SK-N-SH (cell line): ENCODE data around the gene ARHGEF12. TPM values are rescaled to one million over a fixed set of nuclear protein-coding genes. Genes with fewer than 3 reads are reported as not detected.

ENCODE experiments used
- CTCF ChIA-PET: fragments of 300-600, 350-600 bp; formaldehyde crosslinking; extraction: SDS; loops from one replicate; lab custom pipeline; 2021; lab: Yijun Ruan, JAX
- POLR2A ChIA-PET: fragments of 350-600 bp; sonication (Branson Sonifier 250); formaldehyde crosslinking; extraction: SDS; loops from one replicate; lab custom pipeline; 2020; ENCODE audit warnings: antibody characterized with exemption, inconsistent platforms; lab: Yijun Ruan, JAX
- DNase-seq: peaks from one replicate; pipeline ENCODE4 v3.0.0; 2012
- H2AFZ ChIP-seq: fragments of 200-600 bp; sonication (generic); 2 replicates; pipeline ENCODE4 v1.8.1; 2016; ENCODE audit warnings: antibody characterized with exemption, mild to moderate bottlenecking, low read depth
- H3F3A ChIP-seq: fragments of 200-600 bp; sonication (generic); replicated peaks from 2 replicates; pipeline ENCODE3; 2016; ENCODE audit warnings: antibody characterized with exemption, mild to moderate bottlenecking; ENCODE audit not compliant: insufficient read depth
- H3K27ac ChIP-seq, 2 experiments: fragments of 200-500 bp in 1 of 2; fragments of 200-600 bp in 1 of 2; sonication (Bioruptor generic) in 1 of 2; sonication (generic), shearing (Covaris generic) in 1 of 2; 2 replicates each; pipeline versions ENCODE4 v1.5.1 to v1.6.1; 2014 to 2016; ENCODE audit warnings: low read depth in 2 of 2, inconsistent platforms in 1 of 2, low read length in 1 of 2, mild to moderate bottlenecking in 1 of 2, mixed read lengths in 1 of 2
- H3K27me3 ChIP-seq: fragments of 200-600 bp; sonication (generic), shearing (Covaris generic); 2 replicates; pipeline ENCODE4 v1.6.1; 2016; ENCODE audit warnings: mixed run types; ENCODE audit not compliant: insufficient read depth
- H3K36me3 ChIP-seq, 2 experiments: fragments of 200-500 bp in 1 of 2; fragments of 200-600 bp in 1 of 2; sonication (Bioruptor generic) in 1 of 2; sonication (generic) in 1 of 2; replicated peaks in 1 of 2; 2 replicates each; pipeline versions ENCODE3 to v1.5.1; 2014 to 2016; ENCODE audit warnings: low read length in 1 of 2, mild to moderate bottlenecking in 1 of 2; ENCODE audit not compliant: insufficient read depth in 2 of 2, control insufficient read depth in 1 of 2
- H3K4me1 ChIP-seq, 2 experiments: fragments of 200-500 bp in 1 of 2; fragments of 200-600 bp in 1 of 2; sonication (Bioruptor generic) in 1 of 2; sonication (generic), shearing (Covaris generic) in 1 of 2; 2 replicates each; pipeline versions ENCODE4 v1.5.1 to v1.6.1; 2014 to 2016; ENCODE audit warnings: low read depth in 1 of 2, low read length in 1 of 2, mixed run types in 1 of 2; ENCODE audit not compliant: insufficient read depth in 2 of 2, control insufficient read depth in 1 of 2
- H3K4me2 ChIP-seq: fragments of 200-600 bp; sonication (generic), shearing (Covaris generic); 2 replicates; pipeline ENCODE4 v1.6.1; 2017; ENCODE audit warnings: mixed run types
- H3K4me3 ChIP-seq, 2 experiments: fragments of 200-500 bp in 1 of 2; fragments of 200-600 bp in 1 of 2; sonication (Bioruptor generic) in 1 of 2; sonication (generic), shearing (Covaris generic) in 1 of 2; 2 replicates each; pipeline versions ENCODE4 v1.5.1 to v1.8.1; 2014 to 2016; ENCODE audit warnings: low read depth in 2 of 2, inconsistent platforms in 1 of 2, low read length in 1 of 2, mild to moderate bottlenecking in 1 of 2, mixed read lengths in 1 of 2, moderate library complexity in 1 of 2
- H3K79me2 ChIP-seq: fragments of 200-600 bp; sonication (generic); 2 replicates; pipeline ENCODE4 v1.8.1; 2017; ENCODE audit warnings: mild to moderate bottlenecking; ENCODE audit not compliant: insufficient read depth
- H3K9ac ChIP-seq: fragments of 200-600 bp; sonication (generic); 2 replicates; pipeline ENCODE4 v1.6.1; 2017; ENCODE audit warnings: mixed run types
- H3K9me2 ChIP-seq: fragments of 200-600 bp; sonication (generic); 2 replicates; pipeline ENCODE4 v1.6.1; 2017; ENCODE audit warnings: mixed run types
- H3K9me3 ChIP-seq: fragments of 200-600 bp; sonication (generic); 2 replicates; pipeline ENCODE4 v1.6.1; 2017; ENCODE audit warnings: mixed run types, mild to moderate bottlenecking, moderate library complexity
- H4K20me1 ChIP-seq: fragments of 200-600 bp; sonication (generic); 2 replicates; pipeline ENCODE4 v1.6.1; 2017; ENCODE audit warnings: mild to moderate bottlenecking, mixed run types; ENCODE audit not compliant: insufficient read depth
- EP300 ChIP-seq, 2 experiments: IDR thresholded peaks; 2 replicates each; pipeline versions ENCODE4 v1.4.0 to v1.6.1; 2012; ENCODE audit warnings: borderline replicate concordance in 1 of 2, low read depth in 1 of 2, low read length in 1 of 2
- EZH2phosphoT487 ChIP-seq: fragments of 200-600 bp; sonication (generic); IDR thresholded peaks from 2 replicates; pipeline ENCODE4 v1.6.1; 2017; ENCODE audit warnings: low read depth, mixed run types, mild to moderate bottlenecking, antibody characterized with exemption, moderate library complexity, borderline replicate concordance
- FOXM1 ChIP-seq: IDR thresholded peaks from 2 replicates; pipeline ENCODE4 v1.4.0; 2012; ENCODE audit warnings: low read depth, mild to moderate bottlenecking
- JUND ChIP-seq: IDR thresholded peaks from 2 replicates; pipeline ENCODE4 v1.4.0; 2012
- NFIC ChIP-seq: IDR thresholded peaks from 2 replicates; pipeline ENCODE4 v1.4.0; 2012; ENCODE audit warnings: borderline replicate concordance
- POLR2AphosphoS5 ChIP-seq: IDR thresholded peaks from 2 replicates; pipeline ENCODE4 v1.6.1; 2012; ENCODE audit warnings: low read depth, low read length
- RXRA ChIP-seq: IDR thresholded peaks from 2 replicates; pipeline ENCODE4 v1.4.0; 2012; ENCODE audit warnings: low read depth, mild to moderate bottlenecking, borderline replicate concordance
- TAF1 ChIP-seq: IDR thresholded peaks from 2 replicates; pipeline ENCODE4 v1.6.1; 2012; ENCODE audit warnings: low read depth, mild to moderate bottlenecking, low read length, moderate library complexity, borderline replicate concordance
- WGBS: methylation state at CpG from one replicate; pipeline ENCODE4 v1.1.6; 2017; ENCODE audit warnings: low lambda C conversion rate; 5-methylcytosine and 5-hydroxymethylcytosine counted together
- polyA plus RNA-seq, 3 experiments: library from polyadenylated mRNA; depleted of rRNA; stranded (reverse); fragments of >200 nt; gene quantifications; 2 replicates each; pipeline ENCODE4 v1.2.3, GENCODE V29; 2012
- TF ChIP-seq, protein P1 (sequence below): IDR thresholded peaks from 2 replicates; pipeline ENCODE4 v1.6.1; 2012; ENCODE audit warnings: mild to moderate bottlenecking, low read depth, low read length, moderate library complexity

Gene ARHGEF12
- polyA plus RNA-seq, 1 of the 3 experiments (the other 2 are of a cell fraction) = 12.3 TPM

DNA sequence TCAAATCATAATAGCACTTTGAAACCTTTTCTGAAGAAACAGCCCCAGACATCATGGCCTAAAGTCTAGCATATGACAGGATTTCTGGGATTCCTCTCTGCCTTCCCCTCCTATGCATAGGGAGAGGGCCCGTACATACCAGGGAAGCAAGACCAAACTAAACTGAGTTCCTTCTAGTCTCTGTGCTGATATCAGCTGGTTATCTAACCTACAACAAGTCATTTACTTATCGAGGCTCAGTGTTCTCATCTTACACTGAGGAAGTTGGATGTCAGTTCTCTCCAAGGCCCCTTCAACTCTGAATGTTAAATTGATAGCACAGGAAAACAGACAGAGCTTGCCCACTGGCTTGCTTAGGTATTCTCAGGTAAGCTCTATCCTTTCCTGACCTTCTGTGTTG, 158.4 kb downstream of the ARHGEF12 start:
- Histone ChIP-seq H3K4me3 (no peak overlapping the region), H4K20me1 (no peaks in the 10 kb centered on the region), H3K36me3 (peaks cover 7 to 8% of the 10 kb centered on the region in 2 experiments), H3K27me3 (no peaks in the 10 kb centered on the region), H3K79me2 (no peaks in the 10 kb centered on the region), H3F3A (peaks cover 5% of the 10 kb centered on the region), H3K9me3 (no peaks in the 10 kb centered on the region), H3K9me2 (no peaks in the 10 kb centered on the region), H3K4me1 (no peaks in the 10 kb centered on the region), H2AFZ (no peak overlapping the region), H3K9ac (no peak overlapping the region), H3K4me2 (no peak overlapping the region), H3K27ac (no peak overlapping the region)
- ChIA-PET POLR2A (no interaction called here), CTCF (interaction anchor here (0.8 to 1.4 kb wide), 4 partner anchors 17 to 700 kb away, joined by 3 to 5 read pairs (median 4); partner anchors contain the start of gene GRIK4)
- TF ChIP-seq NFIC (no peak), FOXM1 (no peak), RXRA (no peak)
- TF ChIP-seq, protein P1, sequence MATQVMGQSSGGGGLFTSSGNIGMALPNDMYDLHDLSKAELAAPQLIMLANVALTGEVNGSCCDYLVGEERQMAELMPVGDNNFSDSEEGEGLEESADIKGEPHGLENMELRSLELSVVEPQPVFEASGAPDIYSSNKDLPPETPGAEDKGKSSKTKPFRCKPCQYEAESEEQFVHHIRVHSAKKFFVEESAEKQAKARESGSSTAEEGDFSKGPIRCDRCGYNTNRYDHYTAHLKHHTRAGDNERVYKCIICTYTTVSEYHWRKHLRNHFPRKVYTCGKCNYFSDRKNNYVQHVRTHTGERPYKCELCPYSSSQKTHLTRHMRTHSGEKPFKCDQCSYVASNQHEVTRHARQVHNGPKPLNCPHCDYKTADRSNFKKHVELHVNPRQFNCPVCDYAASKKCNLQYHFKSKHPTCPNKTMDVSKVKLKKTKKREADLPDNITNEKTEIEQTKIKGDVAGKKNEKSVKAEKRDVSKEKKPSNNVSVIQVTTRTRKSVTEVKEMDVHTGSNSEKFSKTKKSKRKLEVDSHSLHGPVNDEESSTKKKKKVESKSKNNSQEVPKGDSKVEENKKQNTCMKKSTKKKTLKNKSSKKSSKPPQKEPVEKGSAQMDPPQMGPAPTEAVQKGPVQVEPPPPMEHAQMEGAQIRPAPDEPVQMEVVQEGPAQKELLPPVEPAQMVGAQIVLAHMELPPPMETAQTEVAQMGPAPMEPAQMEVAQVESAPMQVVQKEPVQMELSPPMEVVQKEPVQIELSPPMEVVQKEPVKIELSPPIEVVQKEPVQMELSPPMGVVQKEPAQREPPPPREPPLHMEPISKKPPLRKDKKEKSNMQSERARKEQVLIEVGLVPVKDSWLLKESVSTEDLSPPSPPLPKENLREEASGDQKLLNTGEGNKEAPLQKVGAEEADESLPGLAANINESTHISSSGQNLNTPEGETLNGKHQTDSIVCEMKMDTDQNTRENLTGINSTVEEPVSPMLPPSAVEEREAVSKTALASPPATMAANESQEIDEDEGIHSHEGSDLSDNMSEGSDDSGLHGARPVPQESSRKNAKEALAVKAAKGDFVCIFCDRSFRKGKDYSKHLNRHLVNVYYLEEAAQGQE = no peak
- 60% methylated on average over 2 of the region's 2 CpGs for WGBS
- no peak for DNase-seq

DNA sequence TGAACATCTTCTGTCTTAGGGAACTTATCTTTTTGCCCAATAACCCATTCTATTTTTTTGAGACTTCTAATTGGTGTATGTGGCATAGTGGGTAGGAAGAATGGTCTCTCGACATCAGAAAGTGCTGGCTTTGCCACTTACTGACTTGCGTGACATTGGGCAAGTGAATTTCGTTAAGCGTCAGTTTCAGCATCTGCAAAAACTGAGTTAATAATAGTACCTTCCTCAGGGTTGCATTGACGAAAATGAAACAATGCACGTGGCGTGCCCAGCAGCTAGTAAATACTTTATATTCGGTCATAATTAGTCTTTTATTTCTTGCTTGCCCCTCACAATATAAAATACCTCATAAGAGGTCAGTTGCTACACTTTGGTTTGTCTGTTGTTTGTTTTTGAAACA, 162.9 kb downstream of the ARHGEF12 start:
- Histone ChIP-seq H3K9me3 (no peaks in the 10 kb centered on the region), H3K27me3 (no peaks in the 10 kb centered on the region), H3K9ac (no peak overlapping the region), H4K20me1 (no peaks in the 10 kb centered on the region), H3K79me2 (no peaks in the 10 kb centered on the region), H3K9me2 (no peaks in the 10 kb centered on the region), H3K4me1 (no peaks in the 10 kb centered on the region), H3K4me2 (no peak overlapping the region), H2AFZ (no peak overlapping the region), H3F3A (peaks cover 5% of the 10 kb centered on the region), H3K27ac (no peak overlapping the region)
- CTCF ChIA-PET = interaction anchor here (0.7 to 1.4 kb wide), 4 partner anchors 10 to 696 kb away, joined by 3 to 4 read pairs (median 3); no protein-coding TSS in a partner anchor
- DNase-seq = no peak
- POLR2A ChIA-PET = no interaction called here
- 96% methylated on average over 8 of the region's 8 CpGs for WGBS
- TF ChIP-seq TAF1 (no peak), POLR2AphosphoS5 (no peak), EP300 (IDR thresholded peaks at IDR 0.05; ENCODE audit: borderline replicate concordance in 1 of 2, low read depth in 1 of 2, low read length in 1 of 2) (no peak), EZH2phosphoT487 (no peak), JUND (no peak)
- TF ChIP-seq, protein P1 = no peak
- TF ChIP-seq, all 33 proteins: peak for 0
- H3K36me3 ChIP-seq = peaks cover 0 to 2% of the 10 kb centered on the region in 2 experiments
- no peak overlapping the region for H3K4me3 ChIP-seq
